Fibroblast of peridontal ligament (primary cell): ENCODE results near the gene ZDHHC14.
"Not testable (repeated sequence)": the region's sequence is repeated elsewhere in the genome, so short reads cannot be mapped to it uniquely, and the experiment has no call there.

Experiments used
- DNase-seq: peaks from one replicate; pipeline ENCODE4 v3.0.0-alpha.2; 2010; ENCODE audit errors: extremely low read depth

The ZDHHC14 gene

GRCh38 chr6:157443066-157443800 is 62.2 kb downstream of the ZDHHC14 start:
- peak; percentile 91 for DNase-seq

GRCh38 chr6:157445277-157446009 is 64.5 kb downstream of the ZDHHC14 start:
- DNase-seq = peak; percentile 53

- no peak for DNase-seq
Observed at GRCh38 chr6:157447735-157448134, 66.7 kb downstream of the ZDHHC14 start.

- DNase-seq = peak; percentile 84
Observed at GRCh38 chr6:157449610-157450009, 68.6 kb downstream of the ZDHHC14 start.

GRCh38 chr6:157450931-157451742 is 70.1 kb downstream of the ZDHHC14 start:
- no peak for DNase-seq

- DNase-seq = no peak
Observed at GRCh38 chr6:157452096-157452495, 71.1 kb downstream of the ZDHHC14 start.

GRCh38 chr6:157453131-157453530 is 72.1 kb downstream of the ZDHHC14 start:
- no peak for DNase-seq

- no peak for DNase-seq
Observed at GRCh38 chr6:157453978-157454377, 73.0 kb downstream of the ZDHHC14 start.

- DNase-seq = no peak
Observed at GRCh38 chr6:157454762-157455714, 74.0 kb downstream of the ZDHHC14 start.

GRCh38 chr6:157455731-157456523 is 74.9 kb downstream of the ZDHHC14 start:
- DNase-seq = no peak

- DNase-seq = no peak
Observed at GRCh38 chr6:157456524-157456829, 75.5 kb downstream of the ZDHHC14 start.

GRCh38 chr6:157457787-157458186 is 76.8 kb downstream of the ZDHHC14 start:
- DNase-seq = no peak

GRCh38 chr6:157459327-157459726 is 78.3 kb downstream of the ZDHHC14 start:
- no peak for DNase-seq

- peak; percentile 39 for DNase-seq
Observed at GRCh38 chr6:157460182-157460999, 79.4 kb downstream of the ZDHHC14 start.

GRCh38 chr6:157461000-157461915 is 80.3 kb downstream of the ZDHHC14 start:
- DNase-seq = peak; percentile 42

GRCh38 chr6:157462956-157463742 is 82.2 kb downstream of the ZDHHC14 start:
- DNase-seq = no peak

- not testable (repeated sequence) for DNase-seq
Observed at GRCh38 chr6:157463743-157464135, 82.7 kb downstream of the ZDHHC14 start.
